OCI-LY3 (cell line): Measurements from ENCODE around the gene UBAC1.

ENCODE experiments used
- H2AFZ ChIP-seq: fragments of 200-600, 300-600 bp; shearing (Covaris generic); 2 replicates; pipeline ENCODE4 v1.6.0; 2014; ENCODE audit warnings: antibody characterized with exemption, low read depth, low read length
- H3K27ac ChIP-seq: fragments of 200-600, 300-600 bp; sonication (generic); 2 replicates; pipeline ENCODE4 v1.5.1; 2014; ENCODE audit warnings: mild to moderate bottlenecking, low read length, moderate library complexity, mixed read lengths
- H3K27me3 ChIP-seq: fragments of 200-600, 300-600 bp; sonication (generic); 2 replicates; pipeline ENCODE4 v1.6.1; 2014; ENCODE audit warnings: low read depth, low read length, mixed read lengths
- H3K36me3 ChIP-seq: fragments of 200-600, 300-600 bp; sonication (generic); replicated peaks from 2 replicates; pipeline ENCODE3; 2014; ENCODE audit warnings: low read depth, low read length, mixed read lengths
- H3K4me1 ChIP-seq: fragments of 300-600, 200-600 bp; sonication (generic); 2 replicates; pipeline ENCODE4 v1.6.1; 2014; ENCODE audit warnings: low read length, mixed read lengths
- H3K4me2 ChIP-seq: fragments of 200-600, 300-600 bp; sonication (generic); 2 replicates; pipeline ENCODE4 v1.6.1; 2014; ENCODE audit warnings: low read length, mixed read lengths
- H3K4me3 ChIP-seq: fragments of 300-600, 200-600 bp; sonication (generic); 2 replicates; pipeline ENCODE4 v1.5.1; 2014; ENCODE audit warnings: antibody characterized with exemption, mild to moderate bottlenecking, low read length, moderate library complexity
- H3K79me2 ChIP-seq: fragments of 300-600, 200-600 bp; shearing (Covaris generic); 2 replicates; pipeline ENCODE4 v1.6.1; 2014; ENCODE audit warnings: mild to moderate bottlenecking, low read length, mixed read lengths
- H3K9ac ChIP-seq: fragments of 300-600, 200-600 bp; shearing (Covaris generic); 2 replicates; pipeline ENCODE4 v1.6.0; 2014; ENCODE audit warnings: mild to moderate bottlenecking, low read length, moderate library complexity
- H3K9me3 ChIP-seq: fragments of 200-600, 300-600 bp; shearing (Covaris generic); 2 replicates; pipeline ENCODE4 v1.6.1; 2014; ENCODE audit warnings: low read length, mixed read lengths; ENCODE audit not compliant: insufficient read depth
- H4K20me1 ChIP-seq: fragments of 200-600, 300-600 bp; sonication (generic); 2 replicates; pipeline ENCODE4 v1.6.1; 2016; ENCODE audit warnings: low read length, mixed read lengths; ENCODE audit not compliant: insufficient read depth
- CTCF ChIP-seq: fragments of 200-600, 300-600 bp; sonication (generic); IDR thresholded peaks from 2 replicates; pipeline ENCODE4 v1.5.1; 2014; ENCODE audit warnings: antibody characterized with exemption, low read length, low read depth
- EZH2phosphoT487 ChIP-seq: fragments of 200-600 bp; shearing (Covaris generic); IDR thresholded peaks from 2 replicates; pipeline ENCODE4 v1.6.1; 2018; ENCODE audit warnings: antibody characterized with exemption, mixed run types, low read depth

UBAC1 gene

GRCh38 chr9:135891027-135891631, 70.0 kb downstream of the UBAC1 start:
- peaks cover 16% of the 10 kb centered on the region for H3K4me1 ChIP-seq
- TF ChIP-seq EZH2phosphoT487: no peak
- no peak for TF ChIP-seq CTCF
- no peak overlapping the region for H3K9ac ChIP-seq
- no peak overlapping the region for H3K4me3 ChIP-seq
- H3K9me3 ChIP-seq: no peaks in the 10 kb centered on the region
- no peak overlapping the region for H3K27ac ChIP-seq
- H3K4me2 ChIP-seq: no peak overlapping the region
- H4K20me1 ChIP-seq: peaks cover 12% of the 10 kb centered on the region
- no peaks in the 10 kb centered on the region for H3K36me3 ChIP-seq
- H2AFZ ChIP-seq: no peak overlapping the region
- H3K79me2 ChIP-seq: peaks cover 62% of the 10 kb centered on the region
- no peaks in the 10 kb centered on the region for H3K27me3 ChIP-seq

GRCh38 chr9:135890190-135891026, 70.8 kb downstream of the UBAC1 start:
- Histone ChIP-seq H2AFZ (no peak overlapping the region), H3K4me2 (no peak overlapping the region), H3K4me3 (no peak overlapping the region), H3K79me2 (peaks cover 61% of the 10 kb centered on the region), H3K36me3 (no peaks in the 10 kb centered on the region), H4K20me1 (peaks cover 12% of the 10 kb centered on the region), H3K9me3 (no peaks in the 10 kb centered on the region), H3K4me1 (peaks cover 16% of the 10 kb centered on the region), H3K27me3 (no peaks in the 10 kb centered on the region), H3K9ac (no peak overlapping the region), H3K27ac (no peak overlapping the region)
- TF ChIP-seq EZH2phosphoT487 (no peak), CTCF (no peak)

GRCh38 chr9:135889564-135890189, 71.5 kb downstream of the UBAC1 start:
- H3K27me3 ChIP-seq: no peaks in the 10 kb centered on the region
- H3K4me1 ChIP-seq: peaks cover 16% of the 10 kb centered on the region
- peaks cover 54% of the 10 kb centered on the region for H3K79me2 ChIP-seq
- no peak overlapping the region for H3K9ac ChIP-seq
- no peak overlapping the region for H2AFZ ChIP-seq
- TF ChIP-seq EZH2phosphoT487 (no peak), CTCF (no peak)
- H3K4me3 ChIP-seq: no peak overlapping the region
- H3K4me2 ChIP-seq: no peak overlapping the region
- H3K36me3 ChIP-seq: no peaks in the 10 kb centered on the region
- peaks cover 12% of the 10 kb centered on the region for H4K20me1 ChIP-seq
- H3K9me3 ChIP-seq: no peaks in the 10 kb centered on the region
- H3K27ac ChIP-seq: no peak overlapping the region

- Histone ChIP-seq H3K4me2 (no peak overlapping the region), H3K4me1 (peaks cover 16% of the 10 kb centered on the region), H3K36me3 (no peaks in the 10 kb centered on the region), H4K20me1 (peaks cover 10% of the 10 kb centered on the region), H3K4me3 (no peak overlapping the region), H2AFZ (no peak overlapping the region), H3K9ac (no peak overlapping the region), H3K9me3 (no peaks in the 10 kb centered on the region), H3K27ac (no peak overlapping the region), H3K79me2 (peaks cover 48% of the 10 kb centered on the region), H3K27me3 (no peaks in the 10 kb centered on the region)
- TF ChIP-seq CTCF (no peak), EZH2phosphoT487 (no peak)
These were observed 72.3 kb downstream of the UBAC1 start for GRCh38 chr9:135888766-135889394.
